HG03135 (cell line): ENCODE measurements around the gene GJC2.
"Not testable (repeated sequence)": the region's sequence is repeated elsewhere in the genome, so short reads cannot be mapped to it uniquely, and the experiment has no call there.

Source experiments
- ATAC-seq: cut with Tn5 transposase; IDR thresholded peaks from one replicate; pipeline ENCODE4 v1.9.1; 2021; ENCODE audit warnings: mild to moderate bottlenecking, moderate library complexity; ENCODE audit not compliant: unreplicated experiment

The GJC2 gene

DNA sequence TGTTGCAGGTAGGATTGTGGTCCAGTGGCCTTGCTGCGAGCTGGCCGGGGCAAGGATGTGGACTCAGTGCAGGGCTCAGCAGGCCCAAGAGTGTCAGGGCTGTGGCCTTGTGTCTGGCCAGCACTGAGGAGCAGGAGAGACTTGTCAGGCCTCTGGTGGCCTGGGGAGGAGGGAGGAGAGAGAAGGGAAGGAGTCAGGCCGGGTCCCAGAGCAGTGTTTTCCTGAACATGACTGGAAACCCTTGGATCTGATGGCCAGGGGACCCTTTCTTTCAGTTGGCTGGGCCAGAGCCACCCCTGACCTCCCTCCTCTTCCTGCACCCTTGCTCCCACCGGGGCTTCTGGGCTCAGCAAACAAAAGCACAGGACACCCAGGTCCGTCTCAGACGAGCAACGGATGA is 20.9 kb downstream of the GJC2 start:
- no peak for ATAC-seq

DNA sequence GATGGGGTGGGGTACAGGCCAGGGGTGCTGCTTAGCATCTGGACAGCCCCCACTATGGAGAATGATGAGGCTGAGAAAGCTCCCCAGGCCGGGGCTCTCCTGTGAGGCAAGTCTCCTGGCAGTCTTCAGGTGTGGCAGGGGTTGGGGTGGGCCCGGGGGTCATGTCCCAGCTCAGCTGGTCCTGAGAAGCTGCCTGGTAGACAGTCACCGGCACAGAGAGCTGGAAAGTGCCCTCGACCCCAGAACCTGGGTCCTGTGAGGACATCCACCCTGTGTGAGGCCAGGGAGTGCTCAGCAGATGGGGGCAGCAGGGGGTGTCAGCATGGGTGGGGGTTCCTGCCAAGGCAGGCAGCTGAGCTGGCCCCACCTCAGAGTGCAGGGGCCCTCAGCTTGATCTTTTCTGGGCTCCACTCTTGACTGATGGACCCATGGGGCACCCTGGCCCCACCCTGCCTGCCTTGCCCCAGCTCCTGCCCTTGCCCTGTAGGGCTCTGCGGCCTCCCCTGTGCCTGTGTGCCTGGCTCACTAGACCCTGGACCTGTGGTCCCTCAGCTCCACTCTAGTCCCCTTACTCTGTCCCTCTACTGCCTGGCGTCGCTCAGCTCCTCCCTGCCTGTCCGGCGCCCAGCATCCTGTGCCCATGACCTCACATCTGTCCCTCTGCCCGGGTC is 21.6 kb downstream of the GJC2 start:
- ATAC-seq = no peak

DNA sequence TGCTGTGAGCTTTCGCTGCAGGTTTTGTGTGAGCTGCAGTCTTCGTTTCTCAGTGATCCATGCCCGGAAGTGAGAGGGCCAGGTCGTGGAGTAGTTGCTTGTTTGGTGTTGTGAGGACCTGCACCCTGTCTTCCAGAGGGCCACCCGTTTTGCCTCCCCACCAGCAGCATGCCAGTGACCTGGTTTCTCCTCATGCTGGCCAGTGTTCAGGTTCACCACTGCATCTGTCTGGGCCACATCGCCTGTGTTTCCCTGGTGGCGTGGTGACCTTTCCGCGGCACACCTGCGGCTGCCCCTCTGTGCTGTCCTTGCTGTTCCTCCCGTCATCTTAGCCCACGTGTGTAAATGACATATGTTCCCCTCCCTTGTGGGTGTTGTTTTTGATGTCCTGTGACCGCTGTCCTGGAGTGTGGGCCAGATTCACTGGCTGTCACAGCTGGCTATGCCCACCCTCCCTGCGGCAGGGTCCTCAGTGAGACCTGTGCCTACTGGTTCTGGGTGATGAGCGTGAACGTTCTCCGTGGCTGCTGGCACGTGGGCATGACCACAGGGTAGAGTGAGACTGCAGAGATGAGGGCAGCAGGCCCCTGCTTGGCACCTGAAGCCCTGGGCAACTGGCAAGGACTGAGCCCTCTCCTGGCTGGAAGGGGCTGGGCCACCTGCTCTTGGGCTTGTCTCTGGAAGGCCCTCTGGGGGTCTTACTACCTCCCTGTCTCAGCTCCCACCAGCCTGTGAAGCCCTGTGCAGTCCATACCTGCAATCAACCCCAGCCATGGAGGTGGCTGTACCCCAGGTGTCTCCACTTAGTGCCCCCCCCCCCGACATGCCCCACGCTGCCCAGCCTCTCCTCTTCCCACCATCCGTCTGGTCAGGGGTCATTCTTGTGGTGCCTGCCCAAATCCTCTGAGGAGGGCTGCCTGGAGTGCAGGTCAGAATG is 23.1 kb downstream of the GJC2 start:
- no peak for ATAC-seq

DNA sequence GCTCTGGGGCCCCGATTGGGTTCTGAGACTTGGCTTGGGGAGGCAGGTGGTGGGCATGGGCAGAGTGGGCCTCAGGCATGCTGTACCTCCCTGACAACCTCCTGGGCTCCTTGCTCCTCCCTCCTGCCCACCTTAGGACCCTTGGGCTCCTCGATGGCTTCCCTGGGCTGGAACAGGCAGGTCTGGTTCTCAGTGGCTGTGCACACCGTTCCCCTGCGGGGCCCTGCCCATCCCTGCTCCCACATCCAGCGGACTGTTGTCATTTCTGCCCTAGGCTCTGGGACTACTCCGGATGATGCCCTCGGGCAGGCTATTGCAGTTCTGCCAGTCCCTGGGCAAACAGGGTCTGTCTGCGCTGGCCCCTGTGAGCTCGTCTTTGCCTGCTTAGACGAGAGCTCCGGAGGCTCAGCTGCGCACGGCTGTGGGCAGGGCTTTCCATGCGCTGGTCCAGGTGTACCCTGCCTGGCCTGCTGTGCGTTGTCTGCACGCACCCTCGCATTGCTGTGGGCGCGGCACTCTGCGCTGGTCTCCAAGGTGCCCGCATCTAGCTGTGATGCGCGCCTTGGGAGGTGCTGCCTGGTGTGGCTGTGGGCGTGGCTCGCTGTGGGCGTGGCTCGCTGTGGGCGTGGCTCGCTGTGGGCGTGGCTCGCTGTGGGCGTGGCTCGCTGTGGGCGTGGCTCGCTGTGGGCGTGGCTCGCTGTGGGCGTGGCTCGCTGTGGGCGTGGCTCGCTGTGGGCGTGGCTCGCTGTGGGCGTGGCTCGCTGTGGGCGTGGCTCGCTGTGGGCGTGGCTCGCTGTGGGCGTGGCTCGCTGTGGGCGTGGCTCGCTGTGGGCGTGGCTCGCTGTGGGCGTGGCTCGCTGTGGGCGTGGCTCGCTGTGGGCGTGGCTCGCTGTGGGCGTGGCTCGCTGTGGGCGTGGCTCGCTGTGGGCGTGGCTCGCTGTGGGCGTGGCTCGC is 24.1 kb downstream of the GJC2 start:
- not testable (repeated sequence) for ATAC-seq

DNA sequence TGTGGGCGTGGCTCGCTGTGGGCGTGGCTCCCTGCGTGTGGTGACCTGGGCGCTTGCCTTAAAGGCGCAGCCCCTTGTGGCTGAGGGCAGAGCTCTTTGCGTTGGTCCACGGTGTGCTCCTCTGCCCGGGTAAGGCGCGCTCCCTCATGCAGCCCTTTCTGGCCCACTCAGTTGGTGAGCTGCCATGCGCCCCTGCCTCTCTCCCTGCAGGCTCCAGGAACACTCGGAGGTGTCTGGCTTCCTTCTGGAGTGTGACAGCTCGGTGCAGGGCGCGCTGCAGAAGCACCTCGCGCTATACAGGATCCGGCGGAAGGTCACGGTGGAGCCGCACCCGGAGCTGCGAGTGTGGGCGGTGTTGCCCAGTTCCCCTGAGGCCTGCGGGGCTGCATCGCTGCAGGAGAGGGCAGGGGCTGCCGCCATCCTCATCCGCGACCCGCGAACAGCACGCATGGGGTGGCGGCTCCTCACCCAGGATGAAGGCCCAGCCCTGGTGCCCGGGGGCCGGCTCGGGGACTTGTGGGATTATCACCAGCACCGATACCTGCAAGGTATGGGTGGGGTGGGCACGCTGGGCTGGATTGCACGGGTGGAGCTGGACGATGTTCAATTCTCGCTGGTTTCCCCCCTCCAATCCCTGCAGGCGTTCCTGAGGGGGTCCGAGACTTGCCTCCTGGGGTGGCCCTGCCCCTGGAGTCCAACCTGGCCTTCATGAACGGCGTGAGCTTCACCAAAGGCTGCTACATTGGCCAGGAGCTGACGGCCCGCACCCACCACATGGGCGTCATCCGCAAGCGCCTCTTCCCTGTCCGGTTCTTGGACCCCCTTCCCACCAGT is 25.0 kb downstream of the GJC2 start:
- no peak for ATAC-seq

DNA sequence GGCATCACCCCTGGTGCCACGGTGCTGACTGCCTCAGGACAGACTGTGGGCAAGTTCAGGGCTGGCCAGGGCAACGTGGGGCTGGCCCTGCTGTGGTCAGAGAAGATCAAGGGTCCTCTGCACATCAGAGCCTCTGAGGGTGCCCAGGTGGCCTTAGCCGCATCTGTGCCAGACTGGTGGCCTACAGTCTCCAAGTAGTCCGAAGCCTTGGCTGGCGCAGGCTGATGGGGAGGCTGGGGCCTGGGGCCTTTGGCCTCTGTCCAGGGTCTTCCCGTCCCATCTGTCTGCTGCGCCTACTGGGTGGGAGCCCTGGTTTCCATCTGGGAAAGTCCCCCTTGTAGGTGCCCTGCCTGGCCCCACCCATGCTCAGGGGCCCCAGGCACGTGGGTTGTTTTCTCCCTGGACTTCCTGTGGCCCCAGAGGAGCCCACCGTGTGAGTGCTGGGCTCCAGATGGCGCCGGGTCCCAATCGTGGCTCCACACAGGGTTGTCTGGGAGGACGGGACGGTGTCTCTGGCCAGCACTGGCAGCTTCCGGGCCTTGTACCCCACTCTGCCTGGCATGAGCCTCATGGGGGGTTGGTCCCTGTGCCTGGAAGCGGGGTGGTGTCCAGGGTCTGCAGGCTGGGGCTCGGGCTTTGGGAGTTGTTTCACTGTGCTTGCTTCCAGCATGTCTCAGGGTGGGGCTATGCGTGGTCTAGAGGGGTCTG is 25.7 kb downstream of the GJC2 start:
- no peak for ATAC-seq

DNA sequence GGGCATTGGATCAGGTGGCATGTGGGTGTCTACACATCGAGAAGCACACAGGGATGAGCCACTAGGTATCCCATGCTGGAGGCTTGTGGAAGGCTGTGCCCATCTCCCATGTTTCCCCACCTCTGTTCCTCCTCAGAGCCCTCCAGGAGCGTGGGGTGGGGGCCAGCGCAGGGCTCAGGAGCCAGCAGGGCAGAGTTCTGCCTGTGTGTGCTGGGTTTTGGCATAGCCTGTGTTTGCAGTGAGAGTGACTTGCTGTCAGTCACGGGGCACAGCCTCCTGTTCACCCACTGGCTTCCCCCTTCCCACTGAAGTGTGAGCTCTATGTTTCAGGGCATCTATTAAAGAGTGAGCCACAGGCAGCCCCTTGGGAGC is 26.3 kb downstream of the GJC2 start:
- no peak for ATAC-seq

DNA sequence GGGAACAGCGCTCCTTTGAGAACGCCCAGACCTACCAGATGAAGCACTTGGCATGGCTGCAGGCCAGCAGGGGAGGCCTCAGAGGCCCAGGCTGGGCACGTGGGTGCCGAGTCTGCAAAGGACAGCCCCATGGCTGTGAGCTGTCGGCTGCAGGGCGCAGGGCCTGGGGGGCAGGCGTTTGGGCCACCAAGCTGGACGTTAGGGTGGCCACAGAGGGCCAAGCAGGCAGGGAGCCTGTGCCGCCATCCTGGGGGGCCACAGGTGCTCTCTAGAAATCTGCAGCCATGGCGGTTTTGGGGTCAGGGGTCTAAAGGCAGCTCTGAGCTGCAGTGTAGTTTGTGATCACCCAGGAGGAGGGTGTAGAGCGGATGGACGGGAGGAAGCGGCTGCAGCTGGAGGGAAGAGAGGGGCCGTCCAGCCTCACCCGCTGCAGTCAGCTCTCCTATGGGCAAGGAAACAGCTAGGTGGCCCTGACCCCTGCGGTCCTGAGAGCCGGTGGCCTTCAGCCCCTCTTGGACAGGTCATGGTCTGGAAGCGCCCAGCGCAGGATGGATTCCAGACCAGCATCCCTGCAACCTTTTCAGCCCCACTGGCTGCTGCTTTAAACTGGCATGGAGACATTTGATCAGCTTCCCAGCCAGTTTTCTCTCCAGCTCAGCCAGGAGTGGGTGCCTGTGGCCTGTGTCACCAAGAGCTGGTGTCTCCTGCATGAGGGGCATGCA is 26.9 kb downstream of the GJC2 start:
- ATAC-seq = no peak

DNA sequence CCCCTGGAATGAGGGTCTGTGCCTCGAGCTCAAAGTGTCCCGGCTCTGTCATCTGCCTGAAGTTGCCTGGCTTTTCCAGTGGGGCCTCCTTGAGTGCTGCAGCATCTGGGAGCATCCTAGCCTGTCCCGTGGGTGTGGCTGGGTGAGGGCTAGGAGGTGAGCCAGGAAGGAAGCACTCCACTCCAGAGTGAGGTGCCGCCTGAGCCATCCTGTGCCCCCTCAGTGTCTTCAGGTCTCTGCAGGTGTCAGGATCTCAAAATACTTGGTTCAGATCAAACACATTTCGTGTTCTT is 27.4 kb downstream of the GJC2 start:
- no peak for ATAC-seq

DNA sequence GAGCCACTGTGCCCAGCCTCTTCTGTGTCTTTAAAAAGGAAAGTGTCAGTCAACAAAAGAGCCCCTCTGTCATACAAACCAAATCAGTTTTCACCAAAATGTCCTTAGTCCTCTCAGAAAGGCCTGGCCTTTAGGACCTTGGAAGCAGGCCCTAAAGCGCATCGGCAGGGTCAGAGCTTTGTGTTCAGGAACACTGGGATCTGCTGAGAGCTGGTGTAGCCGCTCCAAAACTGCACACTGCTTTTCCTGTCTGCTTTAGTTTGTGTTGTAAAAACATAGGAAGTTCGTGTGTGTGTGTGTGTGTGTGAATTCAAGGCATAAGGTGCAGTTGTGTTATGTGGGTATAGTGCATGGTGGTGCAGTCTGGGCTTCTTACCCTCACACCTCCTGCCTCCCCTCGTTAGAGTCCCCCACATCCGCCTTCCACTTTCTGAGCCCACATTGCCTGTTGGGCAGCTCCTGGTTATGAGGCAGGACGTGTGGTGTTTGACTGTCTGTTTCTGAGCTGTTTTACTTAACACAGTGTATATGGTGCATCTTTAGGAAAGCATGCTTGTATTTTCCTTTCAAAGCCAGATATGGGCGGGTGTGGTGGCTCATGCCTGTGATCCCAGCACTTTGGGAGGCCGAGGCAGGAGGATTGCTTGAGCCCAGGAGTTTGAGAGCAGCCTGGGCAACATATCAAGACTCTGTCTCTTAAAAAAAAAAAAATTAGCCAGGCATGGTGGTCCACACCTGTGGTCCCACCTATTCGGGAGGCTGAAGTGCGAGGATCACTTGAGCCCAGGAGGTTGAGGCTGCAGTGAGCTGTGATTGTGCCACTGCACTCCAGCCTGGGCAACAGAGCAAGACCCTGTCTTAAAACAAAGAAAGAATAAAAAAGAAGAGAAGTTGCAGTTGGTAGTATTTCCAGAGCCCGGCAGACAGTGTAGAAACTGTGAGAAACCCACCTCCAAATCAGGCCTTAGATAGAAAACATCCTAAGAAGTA is 28.3 kb downstream of the GJC2 start:
- no peak for ATAC-seq

DNA sequence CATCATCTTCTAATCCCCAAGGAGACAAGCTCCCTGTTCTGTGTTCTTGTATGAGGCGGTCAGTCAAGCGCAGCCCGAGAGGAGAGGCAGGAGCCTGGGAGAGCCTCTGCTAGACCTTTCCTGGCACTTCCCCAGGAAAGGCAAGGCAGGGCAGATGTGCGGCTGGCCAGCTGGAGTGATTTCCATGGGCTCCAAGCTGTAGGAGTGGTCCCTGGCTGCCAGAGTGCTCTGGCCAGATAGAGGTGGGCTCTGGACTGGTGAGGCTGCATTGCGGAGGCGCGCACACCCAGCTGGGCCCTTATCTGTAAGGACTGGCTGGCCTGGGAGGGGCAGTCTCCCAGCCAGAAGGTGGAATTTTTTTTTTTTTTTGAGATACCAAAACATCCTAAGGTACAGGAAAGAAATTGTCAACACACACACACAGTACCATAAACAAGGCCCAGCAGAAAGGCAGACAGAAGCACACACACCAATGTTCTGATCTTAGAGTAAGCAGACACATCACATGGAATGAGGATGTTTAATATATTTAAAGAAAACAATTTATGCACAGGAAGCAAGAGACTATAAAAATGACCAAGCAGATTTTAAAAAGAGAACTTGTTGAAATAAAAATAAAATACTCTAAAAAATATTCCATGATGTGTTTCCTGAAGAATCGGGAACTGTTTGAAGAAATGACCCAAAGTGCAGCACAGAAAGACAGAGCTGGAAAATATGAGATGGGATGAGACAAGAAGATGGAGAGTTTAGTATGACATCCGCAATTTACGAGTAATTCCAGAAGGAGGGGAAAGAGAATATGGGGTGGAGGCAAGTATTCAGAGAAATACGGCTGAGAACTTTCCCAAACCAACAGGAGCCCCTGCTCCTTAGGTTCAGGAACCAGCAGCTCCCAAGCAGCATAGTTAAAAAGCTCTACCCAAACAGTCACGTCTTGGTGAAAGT is 29.3 kb downstream of the GJC2 start:
- ATAC-seq = no peak

DNA sequence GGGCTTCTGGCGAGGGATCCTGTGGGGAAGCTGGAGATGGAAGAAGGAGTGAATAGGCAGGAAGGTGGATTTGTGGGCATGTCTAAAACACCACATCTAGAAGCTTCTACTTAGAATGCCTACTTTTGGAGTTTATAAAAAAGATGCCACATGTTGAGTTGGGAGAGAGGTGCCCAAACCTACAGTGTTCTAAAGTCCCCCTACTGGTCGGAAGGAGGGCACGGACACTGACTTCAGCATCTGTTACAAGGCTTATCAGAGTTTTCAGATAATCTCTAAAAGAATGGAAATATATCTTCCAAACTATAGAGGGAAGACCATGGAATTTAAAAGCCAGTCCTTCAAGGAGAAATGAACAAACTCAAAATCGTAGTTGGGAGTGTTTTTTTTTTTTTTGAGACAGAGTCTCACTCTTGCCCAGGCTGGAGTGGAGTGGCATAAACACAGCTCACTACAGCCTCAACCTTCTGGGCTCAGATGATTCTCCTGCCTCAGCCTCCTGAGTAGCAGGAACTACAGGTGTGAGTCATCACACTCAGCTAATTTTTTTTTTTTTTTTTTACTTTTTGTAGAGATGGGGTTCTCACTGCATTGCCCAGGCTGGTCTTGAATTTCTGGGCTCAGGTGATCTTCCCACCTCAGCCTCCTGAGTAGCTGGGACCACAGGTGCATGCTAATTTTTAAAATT is 30.7 kb downstream of the GJC2 start:
- ATAC-seq = no peak

DNA sequence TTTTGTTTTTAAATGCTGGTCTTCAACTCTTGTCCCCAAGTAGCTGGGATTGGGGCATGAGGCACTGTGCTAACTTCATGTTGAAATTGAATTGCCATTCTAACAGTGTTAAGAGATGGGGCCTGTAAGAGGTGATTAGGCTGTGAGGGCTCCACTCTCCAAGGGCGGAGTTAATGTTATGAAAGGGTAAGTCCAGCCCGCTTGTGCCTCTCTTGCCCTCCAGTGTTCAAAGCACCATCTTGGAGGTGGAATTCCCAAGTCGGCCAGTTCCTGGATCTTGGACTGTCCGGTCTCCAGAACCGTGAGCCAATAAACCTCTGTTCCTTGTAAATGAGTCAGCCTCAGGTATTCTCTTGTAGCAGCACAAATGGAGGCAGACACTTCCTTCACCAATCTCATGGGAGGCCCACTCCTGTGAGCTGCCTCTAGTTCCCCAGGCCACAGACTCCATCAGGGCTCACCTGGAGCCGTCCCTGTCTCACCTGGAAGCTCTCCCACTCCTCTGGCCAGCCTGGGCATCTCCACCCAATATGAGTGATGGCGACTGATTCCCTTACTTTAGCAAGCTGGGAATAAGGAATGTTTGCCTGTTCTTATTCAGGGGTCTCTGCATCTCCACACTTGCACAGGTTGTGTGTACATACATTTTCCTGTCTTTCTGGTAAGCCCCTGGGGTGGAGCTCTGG is 31.4 kb downstream of the GJC2 start:
- ATAC-seq = no peak

DNA sequence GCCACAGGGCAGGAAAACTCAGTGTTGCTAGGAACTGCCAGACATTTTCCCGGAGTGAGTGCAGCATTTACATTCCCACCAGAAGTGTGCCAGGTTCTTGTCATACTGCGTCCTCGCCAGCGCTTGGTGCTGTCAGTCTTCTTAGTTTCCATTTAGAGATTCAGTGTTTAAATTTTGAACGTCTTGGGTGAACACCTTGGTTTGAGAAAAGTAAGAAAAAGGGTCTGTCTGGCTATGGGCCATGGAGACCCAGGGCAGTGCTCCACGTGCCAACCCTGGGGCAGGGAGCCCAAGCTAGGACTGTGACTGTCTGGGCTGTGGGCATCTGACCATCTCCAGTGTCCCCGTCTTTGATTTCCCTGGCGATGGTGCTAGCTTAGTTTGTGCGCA is 31.9 kb downstream of the GJC2 start:
- ATAC-seq = no peak

DNA sequence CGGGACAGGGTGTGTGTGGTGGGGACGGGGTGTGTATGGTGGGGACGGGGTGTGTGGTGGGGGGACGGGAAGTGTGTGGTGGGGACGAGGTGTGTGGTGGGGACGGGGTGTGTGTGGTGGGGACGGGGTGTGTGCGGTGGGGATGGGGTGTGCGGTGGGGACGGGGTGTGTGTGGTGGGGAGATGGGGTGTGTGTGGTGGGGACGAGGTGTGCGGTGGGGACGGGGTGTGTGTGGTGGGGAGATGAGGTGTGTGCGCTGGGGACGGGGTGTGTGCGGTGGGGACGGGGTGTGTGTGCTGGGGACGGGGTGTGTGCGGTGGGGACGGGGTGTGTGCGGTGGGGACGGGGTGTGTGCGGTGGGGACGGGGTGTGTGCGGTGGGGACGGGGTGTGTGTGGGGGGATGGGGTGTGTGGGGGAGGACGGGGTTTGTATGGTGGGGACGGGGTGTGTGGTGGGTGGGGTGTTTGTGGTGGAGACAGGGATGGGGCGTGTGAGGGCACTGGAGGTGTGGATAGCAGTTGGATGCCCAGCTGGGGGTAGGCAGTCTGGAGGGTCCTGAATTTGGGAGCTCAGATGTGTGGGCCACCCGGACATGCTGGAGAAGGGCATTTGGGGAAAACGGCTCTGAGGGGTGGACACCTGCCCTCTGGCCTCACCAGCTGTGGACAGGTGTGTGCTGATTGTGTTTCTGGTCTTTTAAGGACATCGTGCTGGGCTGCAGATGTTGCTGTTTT is 32.7 kb downstream of the GJC2 start:
- no peak for ATAC-seq
